GM19438 (cell line): Measurements from ENCODE around the gene PTCHD4.

Experiments used
- ATAC-seq: cut with Tn5 transposase; IDR thresholded peaks from one replicate; pipeline ENCODE4 v1.9.1; 2021; ENCODE audit warnings: low read depth; ENCODE audit not compliant: unreplicated experiment

The PTCHD4 gene

DNA sequence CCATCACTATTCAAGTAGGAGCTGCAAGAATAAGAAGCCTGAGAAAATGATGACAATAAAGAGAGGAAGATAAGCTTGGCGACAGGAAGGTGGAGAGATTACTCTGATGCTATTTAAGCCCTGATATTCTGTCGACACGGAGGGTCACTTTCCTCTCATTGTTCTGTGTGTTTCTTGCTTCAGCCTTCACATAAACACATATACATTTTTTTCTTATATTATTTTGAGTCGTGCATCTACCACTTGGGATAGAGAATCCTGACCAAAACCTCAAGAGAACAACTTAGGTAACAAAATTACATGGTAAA, 10.5 kb downstream of the PTCHD4 start:
- no peak for ATAC-seq

DNA sequence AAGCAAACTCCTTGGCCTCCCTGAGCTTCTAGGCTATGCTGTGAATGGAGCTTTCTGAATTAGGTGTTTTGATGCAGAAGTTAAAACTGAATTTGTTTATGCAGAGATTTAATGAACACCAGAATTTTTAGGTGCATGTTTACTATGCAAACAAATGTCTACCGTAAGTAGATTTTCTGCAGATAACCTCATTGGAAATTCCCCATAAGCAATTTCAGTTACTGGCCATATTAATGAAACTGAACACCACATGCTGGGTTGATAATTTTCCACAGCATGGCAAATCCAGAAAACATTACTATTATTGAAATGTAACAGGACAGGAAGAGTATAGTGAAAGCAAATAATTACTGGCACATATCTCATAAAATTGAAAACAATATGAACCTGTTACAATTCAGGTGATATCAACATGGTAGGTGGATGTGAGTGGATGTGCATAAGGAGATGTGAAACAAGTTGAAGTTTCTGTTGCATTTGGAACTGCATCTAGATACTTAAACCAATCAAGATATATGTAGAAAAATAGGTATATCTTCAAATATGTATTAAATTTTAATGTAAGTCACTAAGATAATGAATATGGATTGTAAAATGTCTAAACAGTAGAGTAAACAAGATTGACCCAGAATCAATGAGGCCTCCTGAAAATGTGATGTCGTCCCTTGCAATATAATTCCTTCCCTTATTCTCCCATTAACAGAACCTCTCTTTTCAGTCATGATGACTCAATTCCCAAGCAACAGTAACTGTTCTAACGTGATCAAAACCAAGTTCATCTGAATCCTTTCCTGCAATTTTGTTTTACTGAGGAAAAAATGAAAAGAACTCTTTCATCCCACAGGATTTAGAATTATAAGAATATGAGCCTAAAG, 11.0 kb downstream of the PTCHD4 start:
- ATAC-seq = no peak

DNA sequence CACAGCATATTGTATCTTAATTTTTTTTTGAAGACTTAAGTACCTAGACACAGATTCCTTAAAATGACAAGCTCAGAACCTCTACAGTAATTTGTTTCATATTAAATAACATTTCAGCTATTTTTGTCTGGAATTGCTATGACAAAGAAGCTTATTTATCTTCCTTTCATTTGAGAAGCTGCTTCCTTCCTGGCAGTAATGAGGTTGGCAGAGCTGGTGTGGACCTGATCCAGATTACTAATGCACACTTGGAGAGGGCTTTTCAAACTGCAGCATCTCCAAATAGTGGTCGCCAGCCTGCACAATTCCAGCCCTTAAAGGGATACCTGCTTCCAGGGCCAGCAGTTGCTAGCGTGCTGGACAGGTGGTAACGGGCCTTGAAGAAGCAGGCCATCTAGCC, 12.1 kb downstream of the PTCHD4 start:
- no peak for ATAC-seq

DNA sequence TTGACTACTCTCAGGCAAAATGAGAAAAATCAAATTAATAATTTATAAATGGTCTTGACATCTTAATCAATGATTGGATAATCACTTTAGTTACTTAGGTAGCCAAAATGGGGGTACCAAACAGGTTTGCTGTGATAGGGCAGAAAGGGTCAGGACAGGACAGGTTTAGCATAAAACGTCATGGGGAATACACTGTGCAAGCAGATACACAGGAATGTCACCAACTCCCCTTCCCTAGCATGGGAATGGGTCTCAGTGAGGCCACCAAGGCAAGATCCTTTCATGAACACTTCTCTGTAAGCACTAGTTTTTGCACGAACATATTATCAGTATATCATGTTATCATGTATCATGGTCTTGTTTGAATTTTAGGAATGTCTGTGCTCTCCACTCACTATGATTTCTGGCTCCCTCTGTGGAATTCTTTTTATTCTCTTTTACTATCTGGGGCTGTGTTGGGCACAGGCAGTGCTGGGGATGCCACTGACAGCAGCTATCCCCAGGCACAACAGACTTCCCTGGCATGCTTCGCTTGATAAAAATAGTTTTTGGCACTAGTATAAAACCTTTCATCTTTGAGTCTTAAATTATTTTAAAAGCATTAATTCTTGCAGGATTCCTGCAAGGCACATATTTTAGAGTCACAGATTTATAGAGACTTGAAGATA, 18.3 kb downstream of the PTCHD4 start:
- no peak for ATAC-seq

DNA sequence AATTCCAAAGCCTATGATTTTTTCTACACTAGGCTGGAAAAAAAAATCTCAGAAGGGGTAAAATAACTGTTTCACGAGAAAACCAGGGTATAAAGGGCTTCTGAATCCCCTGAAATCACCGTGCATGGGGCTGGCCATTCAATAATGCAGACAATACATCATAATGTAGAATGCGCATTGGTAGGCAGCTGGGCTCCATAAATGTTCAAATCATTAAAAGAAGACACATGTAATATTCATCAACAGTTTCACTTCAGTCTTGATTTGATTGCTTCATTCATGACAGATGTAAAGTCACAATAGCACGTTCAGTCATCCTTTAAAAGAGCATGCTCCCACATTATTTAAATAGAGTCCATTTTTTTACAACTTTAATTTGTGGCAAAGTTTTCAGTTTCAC, 20.5 kb downstream of the PTCHD4 start:
- ATAC-seq = no peak

DNA sequence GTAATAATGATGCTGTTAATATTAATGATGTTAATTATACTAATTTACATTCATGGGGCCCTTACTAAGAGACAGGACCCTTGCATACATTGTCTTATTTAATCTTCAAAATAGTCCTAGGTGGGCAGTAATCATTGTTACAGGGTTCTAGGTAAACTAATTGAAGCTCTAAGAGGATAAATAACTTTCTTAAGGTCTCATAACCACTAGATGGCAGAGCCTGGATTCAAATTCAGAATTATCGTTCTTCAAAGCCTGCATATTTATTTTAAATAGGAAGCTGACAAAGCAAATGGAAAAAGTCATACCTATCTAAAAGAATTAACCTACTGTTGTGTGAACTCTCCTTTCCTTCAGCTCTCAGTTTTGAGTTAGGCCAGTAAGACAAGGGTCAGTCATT, 23.5 kb downstream of the PTCHD4 start:
- ATAC-seq = no peak

DNA sequence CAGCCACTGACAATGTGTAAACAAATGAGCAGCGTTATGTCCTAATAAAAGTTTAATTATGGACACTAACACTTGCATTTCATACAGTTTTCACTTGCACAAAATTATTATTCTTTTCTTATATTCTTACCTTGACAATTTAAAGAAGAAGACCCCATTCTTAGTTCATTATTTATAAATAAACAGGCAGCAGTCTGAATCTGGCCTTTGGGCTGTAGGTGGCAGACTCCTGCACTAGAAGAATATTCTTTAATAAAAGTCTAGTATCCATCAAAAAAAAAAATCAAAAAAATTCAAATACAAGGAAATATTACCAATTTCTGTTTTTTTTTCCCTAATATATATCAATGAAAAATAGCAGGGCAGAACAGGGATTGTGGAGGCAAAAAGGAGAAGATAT, 24.8 kb downstream of the PTCHD4 start:
- no peak for ATAC-seq

DNA sequence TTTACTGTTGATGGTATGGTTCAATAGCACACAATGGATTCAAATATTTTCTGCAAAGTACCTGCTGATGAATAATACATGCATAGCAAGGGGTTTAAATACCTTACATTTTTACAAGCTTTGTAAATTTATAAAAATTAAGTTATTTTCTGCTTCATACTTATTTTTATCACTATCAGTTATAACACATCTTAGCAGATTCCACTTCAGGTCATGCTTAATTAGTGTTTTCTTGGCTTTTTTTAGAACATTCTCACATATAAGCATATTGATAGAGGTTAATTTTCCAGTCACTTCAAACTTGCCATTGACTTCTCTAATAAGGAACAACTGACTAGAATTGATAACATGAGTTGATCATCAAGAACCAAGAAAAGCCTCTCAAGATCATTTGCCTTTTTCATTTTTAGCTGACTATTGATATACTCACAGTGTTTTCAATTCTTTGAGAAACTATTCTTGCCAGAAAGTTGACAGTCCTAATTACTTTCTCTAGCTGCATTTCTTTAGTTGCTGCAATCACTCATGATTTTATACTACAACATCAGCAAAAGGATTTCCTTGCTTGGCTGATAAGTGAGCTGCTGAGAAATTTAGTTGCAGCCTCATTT, 25.8 kb downstream of the PTCHD4 start:
- no peak for ATAC-seq

DNA sequence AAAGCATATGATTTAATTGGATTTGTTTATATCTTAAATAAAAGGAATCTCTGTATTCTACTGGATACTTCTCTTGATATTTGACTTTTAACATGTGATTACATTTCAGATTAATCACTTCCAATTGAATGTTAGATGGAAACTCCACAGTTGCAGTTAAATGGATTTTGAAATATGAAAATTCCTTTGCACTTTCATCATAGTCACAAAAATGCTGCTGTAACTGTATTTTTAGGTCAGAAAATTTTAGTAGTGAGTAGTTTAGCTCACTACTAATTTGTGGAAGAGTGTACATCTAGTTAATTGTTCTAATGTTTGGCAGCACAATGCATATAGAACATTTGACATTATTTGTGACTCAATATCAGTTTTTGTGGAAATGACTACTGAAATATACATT, 26.8 kb downstream of the PTCHD4 start:
- ATAC-seq = no peak

DNA sequence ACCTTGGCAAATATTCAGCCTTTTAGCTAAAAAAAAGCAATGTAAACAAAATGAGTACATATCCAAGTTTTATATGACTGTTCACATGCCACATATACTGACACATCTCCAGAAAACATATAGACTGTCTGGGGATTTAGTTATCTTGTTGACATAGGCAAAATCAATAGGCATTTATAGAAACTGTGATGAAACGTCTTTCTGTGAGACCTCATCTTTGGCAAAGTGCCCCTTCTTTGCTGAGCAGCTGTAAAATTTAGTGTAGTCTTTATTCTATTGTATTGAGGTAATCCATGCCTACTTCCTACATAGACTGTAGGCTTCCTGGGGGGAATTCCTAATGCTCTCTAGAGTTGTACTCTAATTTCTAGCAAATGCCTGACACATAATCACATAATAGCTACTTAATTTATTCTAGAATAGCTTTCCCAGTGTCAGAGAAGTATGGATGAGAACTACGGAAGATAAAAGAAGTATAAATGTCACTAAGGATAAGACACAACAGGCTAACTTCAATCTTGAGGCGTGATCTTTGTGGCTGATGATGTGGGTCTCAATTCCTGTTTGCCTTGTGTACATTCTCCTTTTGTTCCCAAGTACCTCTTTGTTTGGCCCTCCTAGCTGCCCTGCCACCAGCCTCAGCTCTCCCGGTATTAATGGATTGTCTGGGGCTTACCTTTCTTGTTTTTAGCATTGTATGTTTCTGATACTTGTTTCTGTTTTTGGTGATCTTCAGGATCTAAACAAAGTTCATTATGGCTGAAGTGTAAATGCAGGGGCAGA, 30.6 kb downstream of the PTCHD4 start:
- ATAC-seq = no peak

DNA sequence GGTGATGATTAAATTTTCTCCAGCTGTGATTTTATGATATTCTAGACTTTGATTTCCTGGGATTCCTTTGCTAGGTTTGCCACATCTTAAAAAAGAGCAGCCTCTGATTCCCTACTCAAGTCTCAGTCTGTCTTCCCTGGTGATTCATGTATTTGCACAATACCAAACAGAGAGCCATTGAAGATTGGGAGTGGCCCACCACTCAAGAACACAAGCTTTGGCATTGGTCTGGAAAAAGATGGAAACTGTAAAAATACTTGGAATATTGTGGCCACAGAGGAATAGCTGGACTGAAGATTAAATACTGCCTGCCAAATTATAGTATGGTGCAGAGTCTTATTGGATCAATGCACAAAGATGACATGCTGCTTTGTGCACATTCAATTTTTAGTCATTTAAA, 32.9 kb downstream of the PTCHD4 start:
- ATAC-seq = no peak

DNA sequence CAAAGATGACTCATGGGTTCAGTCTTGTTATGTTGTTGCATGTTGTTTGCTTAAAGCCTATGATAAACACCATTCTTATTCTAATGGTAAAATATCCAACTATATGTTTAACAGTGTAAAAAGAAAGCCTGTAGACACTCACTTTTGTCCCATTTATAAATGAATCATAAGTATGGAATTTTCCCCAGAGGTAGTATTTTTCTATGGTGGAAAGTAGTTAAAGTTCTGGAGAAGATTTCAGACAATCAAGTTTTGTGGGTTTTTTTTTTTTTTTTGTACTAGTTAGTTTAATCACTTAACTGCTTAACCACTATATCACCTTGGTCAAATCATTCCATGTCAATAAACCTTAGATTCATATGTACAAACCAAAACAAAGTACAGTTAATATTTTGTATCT, 35.8 kb downstream of the PTCHD4 start:
- ATAC-seq = no peak

DNA sequence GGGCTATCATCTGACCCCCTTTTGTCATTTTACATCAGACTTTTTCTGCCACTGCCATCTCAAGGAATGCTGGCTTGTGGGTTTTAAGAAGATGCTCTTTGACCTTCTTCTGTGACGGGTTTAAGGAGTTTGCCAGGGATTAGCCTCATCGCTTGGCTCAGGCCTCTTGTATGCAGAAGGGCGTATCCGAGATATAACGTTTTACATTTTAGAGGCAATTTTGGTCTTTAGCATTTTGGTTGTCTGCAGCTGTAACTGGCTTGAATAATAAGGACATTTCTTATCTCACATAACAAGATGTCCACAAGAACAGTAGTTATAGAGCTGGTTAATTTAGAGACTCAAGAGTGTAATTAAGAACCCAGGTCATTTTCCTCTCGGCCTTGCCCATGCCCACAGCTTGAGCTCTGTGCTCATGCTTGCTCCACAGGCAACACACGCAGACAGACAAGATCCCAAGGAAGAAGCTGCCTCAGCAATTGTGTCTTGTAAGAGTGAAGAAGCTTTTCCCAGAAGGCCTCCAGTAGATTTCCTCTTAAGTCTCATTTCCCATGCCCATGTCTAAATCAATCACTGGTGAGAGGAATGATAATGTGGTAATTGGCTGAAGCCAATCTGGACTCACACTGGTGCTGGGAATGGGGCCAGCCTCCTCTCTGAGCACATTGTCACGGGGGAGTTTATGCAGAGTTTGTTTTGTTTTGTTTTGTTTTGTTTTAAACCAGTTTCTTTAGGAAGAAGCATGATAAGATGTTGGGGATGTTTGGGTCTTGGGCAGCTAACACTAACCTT, 36.8 kb downstream of the PTCHD4 start:
- ATAC-seq = no peak

DNA sequence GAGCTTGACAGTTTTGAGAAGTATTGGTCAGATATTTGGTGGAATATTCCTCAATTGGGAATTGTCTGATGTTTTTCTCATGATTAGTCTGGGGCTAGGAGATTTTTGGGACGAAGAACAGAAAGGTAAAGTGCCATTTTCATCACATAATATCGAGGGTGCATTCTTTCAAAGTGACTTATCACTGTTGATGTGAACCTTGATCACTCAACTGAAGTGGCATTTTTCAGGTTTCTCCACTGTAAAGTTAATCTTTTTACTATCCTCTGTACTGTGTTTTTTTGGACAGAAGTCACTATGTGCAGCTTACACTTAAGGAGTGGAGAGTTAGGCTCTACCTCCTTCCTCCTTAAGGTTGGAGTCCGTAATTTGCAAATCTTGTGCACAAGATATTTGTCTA, 39.2 kb downstream of the PTCHD4 start:
- no peak for ATAC-seq

DNA sequence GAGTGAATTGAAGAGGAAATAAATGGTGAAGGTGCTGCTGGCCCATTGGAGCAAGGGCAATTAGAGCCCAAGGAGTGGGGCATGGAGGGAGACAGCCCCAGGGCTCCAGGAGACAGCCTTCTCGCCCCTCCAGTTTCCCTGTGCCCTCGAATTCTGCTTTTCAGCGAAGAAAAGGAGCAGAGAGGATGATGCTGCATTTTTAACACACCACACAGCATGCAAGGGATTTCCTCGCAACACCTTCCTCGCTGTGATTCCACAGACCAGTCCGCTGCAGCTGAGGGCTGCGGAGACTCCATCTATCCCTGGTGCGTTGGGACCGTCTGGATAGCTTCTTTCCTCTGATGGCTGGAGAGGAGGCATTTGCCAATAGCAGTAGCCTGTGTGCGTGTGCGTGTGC, 41.7 kb downstream of the PTCHD4 start:
- no peak for ATAC-seq

DNA sequence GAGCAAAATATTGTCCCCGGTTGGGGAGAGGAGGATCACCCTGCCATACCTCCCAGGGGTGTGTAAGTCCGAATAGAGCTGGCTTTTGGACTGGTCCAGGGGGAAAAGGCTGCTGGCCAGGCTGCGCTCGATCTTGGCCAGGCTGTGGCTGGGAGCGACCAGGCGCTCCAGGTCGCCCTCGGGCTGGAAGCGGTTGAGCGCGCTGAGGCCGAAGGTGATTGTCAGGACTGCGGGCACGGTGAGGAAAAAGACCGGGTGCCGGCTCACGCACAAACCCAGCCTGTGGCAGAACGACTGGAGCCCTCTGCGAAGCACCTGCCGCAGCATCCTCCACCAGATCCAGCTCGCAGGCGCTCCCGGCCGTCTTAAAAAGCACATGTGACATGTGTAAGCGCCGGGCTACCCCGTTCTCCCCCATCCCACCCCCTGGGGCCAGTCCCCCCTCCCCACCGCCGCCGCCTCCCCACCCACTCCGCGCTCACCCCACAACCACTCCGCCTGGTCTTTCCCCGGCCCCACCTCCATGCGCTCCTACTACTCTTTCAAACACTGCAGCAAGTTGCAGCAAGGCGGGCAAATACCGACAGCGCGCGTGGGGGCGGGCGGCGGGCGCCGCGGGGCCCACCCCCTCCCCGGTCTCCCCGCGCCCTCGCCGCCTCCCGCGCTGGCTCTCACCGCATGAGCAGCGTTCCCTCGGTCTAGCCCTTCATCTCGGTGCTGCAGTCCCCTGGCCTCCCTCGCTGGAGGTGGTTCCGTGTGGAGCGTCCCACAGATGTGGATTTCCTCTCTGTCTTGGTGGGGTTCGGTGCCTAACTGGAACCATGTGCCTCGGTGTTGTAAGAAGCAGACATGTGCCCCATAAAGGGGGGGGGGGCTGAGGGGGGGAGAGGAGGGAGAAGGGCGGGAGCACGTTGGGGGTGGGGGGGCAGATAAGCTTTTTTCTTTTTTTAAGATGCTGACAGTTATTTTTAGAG, 42.4 kb downstream of the PTCHD4 start:
- no peak for ATAC-seq

DNA sequence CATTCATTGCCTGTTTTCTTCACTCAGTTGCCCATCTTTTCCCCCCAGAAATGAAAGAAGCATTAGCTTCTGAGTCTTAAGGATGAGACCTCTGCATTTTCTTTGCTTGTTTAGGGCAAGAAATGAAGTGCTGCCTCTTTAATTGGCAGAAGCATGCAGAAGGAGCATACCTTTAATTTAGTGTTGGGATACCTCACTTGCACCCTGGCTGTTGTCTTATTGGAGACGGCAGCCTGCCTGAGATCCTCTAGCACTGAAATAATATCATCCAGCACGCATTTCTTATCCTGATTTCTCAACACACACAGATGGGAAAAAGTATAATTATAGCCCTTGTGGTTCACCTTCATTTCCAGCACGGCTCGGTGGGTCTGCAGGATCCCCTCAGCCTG, 43.1 kb downstream of the PTCHD4 start:
- ATAC-seq = no peak

DNA sequence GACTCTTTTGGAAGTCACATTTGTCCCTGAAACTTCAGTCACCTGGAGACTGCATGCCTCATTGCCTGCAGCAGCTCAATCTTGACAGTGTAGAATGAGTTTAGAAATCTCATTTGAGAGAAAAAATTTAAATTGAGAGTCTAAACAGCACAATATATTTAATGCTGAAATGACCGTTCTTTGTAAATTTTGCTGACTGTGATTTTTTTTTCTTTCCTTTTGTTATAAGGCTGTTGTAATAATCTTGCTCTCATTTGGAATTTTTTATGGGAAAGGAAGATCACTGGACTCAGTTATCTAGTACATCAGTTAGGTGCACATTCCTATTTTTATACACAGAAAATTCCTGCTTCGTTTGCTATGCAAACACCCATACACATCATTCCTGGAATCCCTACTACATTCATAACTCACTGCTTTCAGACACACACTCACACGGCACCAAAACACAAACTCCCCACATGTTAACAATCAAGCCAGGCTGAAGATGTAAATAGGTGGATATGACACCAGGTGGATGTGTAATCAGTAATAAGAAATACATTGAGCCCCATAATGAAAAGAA, 43.8 kb downstream of the PTCHD4 start:
- ATAC-seq = no peak
